HG02763 (cell line): ENCODE results near the gene MT2A.
A peak's percentile ranks its signal among the peaks of the same experiment; 100 is the strongest.
"Not testable (repeated sequence)": the region's sequence is repeated elsewhere in the genome, so short reads cannot be mapped to it uniquely, and the experiment has no call there.

Experiments
- ATAC-seq: cut with Tn5 transposase; IDR thresholded peaks from one replicate; pipeline ENCODE4 v1.9.1; 2021; ENCODE audit warnings: mild to moderate bottlenecking, moderate library complexity; ENCODE audit not compliant: unreplicated experiment

Gene MT2A

GRCh38 chr16:56608043-56608875 lies at the start of gene MT2A:
Gene MT2A, plus strand, starts transcription at chr16:56608584. Its CDS starts 72 bp downstream, at chr16:56608656.
- ATAC-seq = peak; percentile 87

GRCh38 chr16:56559109-56559508 lies 49.3 kb upstream of the MT2A start:
- ATAC-seq = no peak

- ATAC-seq = no peak
These were observed 47.9 kb upstream of the MT2A start for GRCh38 chr16:56560447-56560846.

GRCh38 chr16:56561126-56561525 lies 47.3 kb upstream of the MT2A start:
- no peak for ATAC-seq

GRCh38 chr16:56564793-56565477 lies 43.4 kb upstream of the MT2A start, which contains the start of gene MT4:
Gene MT4, plus strand, starts transcription at chr16:56565073. Its CDS starts 56 bp downstream, at chr16:56565129.
- no peak for ATAC-seq

GRCh38 chr16:56569971-56570370 lies 38.4 kb upstream of the MT2A start:
- no peak for ATAC-seq

GRCh38 chr16:56571525-56571924 lies 36.9 kb upstream of the MT2A start:
- no peak for ATAC-seq

GRCh38 chr16:56574625-56575024 lies 33.8 kb upstream of the MT2A start:
- no peak for ATAC-seq

- ATAC-seq = peak; percentile 67
These were observed 31.6 kb upstream of the MT2A start for GRCh38 chr16:56576585-56577299.

GRCh38 chr16:56577300-56577625 lies 31.1 kb upstream of the MT2A start:
- ATAC-seq = no peak

GRCh38 chr16:56580391-56581048 lies 27.9 kb upstream of the MT2A start:
- no peak for ATAC-seq

- ATAC-seq = not testable (repeated sequence)
These were observed 25.5 kb upstream of the MT2A start for GRCh38 chr16:56582911-56583310.

- ATAC-seq = no peak
These were observed 24.8 kb upstream of the MT2A start for GRCh38 chr16:56583351-56584168.

GRCh38 chr16:56584276-56584675 lies 24.1 kb upstream of the MT2A start:
- ATAC-seq = no peak

- no peak for ATAC-seq
These were observed 19.6 kb upstream of the MT2A start for GRCh38 chr16:56588781-56589140.

GRCh38 chr16:56589141-56590039 lies 19.0 kb upstream of the MT2A start, which contains the start of gene MT3:
Gene MT3, plus strand, starts transcription at chr16:56589528. Its CDS starts 63 bp downstream, at chr16:56589591.
- no peak for ATAC-seq

GRCh38 chr16:56591377-56592060 lies 16.9 kb upstream of the MT2A start:
- no peak for ATAC-seq

GRCh38 chr16:56593573-56594291 lies 14.7 kb upstream of the MT2A start:
- no peak for ATAC-seq
